Liver (tissue), 9 donors: ENCODE measurements around the gene GRAP. TPM values are rescaled to one million over a fixed set of nuclear protein-coding genes. Genes with fewer than 3 reads are reported as not detected.

Experiments
- DNase-seq: peaks from one replicate; pipeline ENCODE4 v3.0.0-alpha.2; 2017; ENCODE audit warnings: low spot score
- H3K27ac ChIP-seq, 2 donors: one replicate each; pipeline ENCODE4 v1.7.0; 2013; ENCODE audit warnings: inconsistent platforms in 2 of 2, low read length in 2 of 2, control low read depth in 1 of 2, low read depth in 1 of 2, mild to moderate bottlenecking in 1 of 2
- H3K27me3 ChIP-seq, 4 donors: one replicate each; pipeline versions ENCODE4 v1.6.1 to v1.7.0; 2013; ENCODE audit warnings: low read length in 3 of 4, inconsistent platforms in 1 of 4, mild to moderate bottlenecking in 1 of 4, moderate library complexity in 1 of 4; ENCODE audit not compliant: control insufficient read depth in 4 of 4, insufficient read depth in 4 of 4
- H3K36me3 ChIP-seq, 4 donors: one replicate each; pipeline versions ENCODE4 v1.6.1 to v1.7.0; 2013; ENCODE audit warnings: low read length in 3 of 4, mild to moderate bottlenecking in 3 of 4, low read depth in 1 of 4, moderate library complexity in 1 of 4; ENCODE audit not compliant: control insufficient read depth in 4 of 4, insufficient read depth in 3 of 4
- H3K4me1 ChIP-seq, 4 donors: one replicate each; pipeline versions ENCODE4 v1.6.1 to v1.7.0; 2013; ENCODE audit warnings: low read length in 3 of 4, mild to moderate bottlenecking in 3 of 4, moderate library complexity in 1 of 4; ENCODE audit not compliant: control insufficient read depth in 4 of 4, insufficient read depth in 4 of 4
- H3K4me3 ChIP-seq, 3 donors: one replicate each; pipeline versions ENCODE4 v1.6.1 to v1.7.0; 2013; ENCODE audit warnings: low read length in 3 of 3, control low read depth in 1 of 3, low read depth in 1 of 3, mild to moderate bottlenecking in 1 of 3
- H3K9ac ChIP-seq, 2 donors: one replicate each; pipeline ENCODE4 v1.7.0; 2013; ENCODE audit warnings: low read length in 2 of 2, mild to moderate bottlenecking in 2 of 2, moderate library complexity in 2 of 2, control low read depth in 1 of 2, low read depth in 1 of 2
- H3K9me3 ChIP-seq, 4 donors: one replicate each; pipeline versions ENCODE4 v1.6.1 to v1.7.0; 2013; ENCODE audit warnings: low read length in 3 of 4; ENCODE audit not compliant: control insufficient read depth in 4 of 4
- ATF3 ChIP-seq: IDR thresholded peaks from 2 replicates; pipeline ENCODE4 v1.6.1; 2016; ENCODE audit warnings: antibody characterized with exemption
- EGR1 ChIP-seq, 2 donors: IDR thresholded peaks; 2 replicates each; pipeline ENCODE4 v1.6.1; 2016 to 2018; ENCODE audit warnings: antibody characterized with exemption in 2 of 2, low read depth in 2 of 2
- FOXA1 ChIP-seq: IDR thresholded peaks from 2 replicates; pipeline ENCODE4 v1.6.1; 2016; ENCODE audit warnings: antibody characterized with exemption
- FOXA2 ChIP-seq: IDR thresholded peaks from 2 replicates; pipeline ENCODE4 v1.6.1; 2016; ENCODE audit warnings: antibody characterized with exemption
- GABPA ChIP-seq, 2 donors: IDR thresholded peaks in 1 of 2; conservative IDR thresholded peaks in 1 of 2; 2 replicates each; pipeline ENCODE4 v1.6.1; 2016; ENCODE audit warnings: antibody characterized with exemption in 2 of 2, mild to moderate bottlenecking in 1 of 2, moderate library complexity in 1 of 2
- HNF4A ChIP-seq, 2 donors: conservative IDR thresholded peaks; 2 replicates each; pipeline ENCODE4 v1.6.1; 2016; ENCODE audit warnings: antibody characterized with exemption in 2 of 2, mild to moderate bottlenecking in 2 of 2
- HNF4G ChIP-seq: IDR thresholded peaks from 2 replicates; pipeline ENCODE4 v1.6.1; 2016; ENCODE audit warnings: antibody characterized with exemption
- JUND ChIP-seq, 2 donors: IDR thresholded peaks; 2 replicates each; pipeline ENCODE4 v1.6.1; 2016; ENCODE audit warnings: antibody characterized with exemption in 2 of 2
- NR2F2 ChIP-seq: IDR thresholded peaks from 2 replicates; pipeline ENCODE4 v1.6.1; 2016; ENCODE audit warnings: antibody characterized with exemption
- RAD21 ChIP-seq, 2 donors: IDR thresholded peaks; 2 replicates each; pipeline ENCODE4 v1.6.1; 2016; ENCODE audit warnings: antibody characterized with exemption in 2 of 2, mild to moderate bottlenecking in 2 of 2
- REST ChIP-seq: IDR thresholded peaks from 2 replicates; pipeline ENCODE4 v1.6.1; 2016; ENCODE audit warnings: antibody characterized with exemption, mild to moderate bottlenecking
- RXRA ChIP-seq, 2 donors: IDR thresholded peaks; 2 replicates each; pipeline ENCODE4 v1.6.1; 2017 to 2018; ENCODE audit warnings: antibody characterized with exemption in 2 of 2, mild to moderate bottlenecking in 1 of 2
- SP1 ChIP-seq: IDR thresholded peaks from 2 replicates; pipeline ENCODE4 v1.6.1; 2018; ENCODE audit warnings: antibody characterized with exemption, mild to moderate bottlenecking
- TAF1 ChIP-seq: conservative IDR thresholded peaks from 2 replicates; pipeline ENCODE4 v1.6.1; 2016; ENCODE audit warnings: antibody characterized with exemption, mild to moderate bottlenecking
- YY1 ChIP-seq: IDR thresholded peaks from 2 replicates; pipeline ENCODE4 v1.6.1; 2016; ENCODE audit warnings: antibody characterized with exemption, mild to moderate bottlenecking
- WGBS: extraction: QIAGEN DNeasy Blood & Tissue Kit; methylation state at CpG from one replicate; pipeline ENCODE4 v1.1.7; 2013; 5-methylcytosine and 5-hydroxymethylcytosine counted together
- polyA plus RNA-seq, 2 donors: library from polyadenylated mRNA; stranded (reverse) in 1 of 2; unstranded in 1 of 2; fragments of 200-250 nt in 1 of 2; fragments of >200 nt in 1 of 2; fragmentation: Nextera tagmentation in 1 of 2; extraction: Ambion mirVana in 1 of 2; gene quantifications; one replicate each; pipeline versions ENCODE4 v1.2.1 to v1.2.3, GENCODE V29; 2013 to 2015
- total RNA-seq, 2 donors: library from RNA; depleted of rRNA; stranded (reverse); fragments of >200 nt; gene quantifications; one replicate each; pipeline ENCODE4 v1.2.3, GENCODE V29; 2014
- TF ChIP-seq, protein P1 (sequence below): IDR thresholded peaks from 2 replicates; pipeline ENCODE4 v1.6.1; 2016; ENCODE audit warnings: antibody characterized with exemption
- TF ChIP-seq, protein P2 (sequence below): IDR thresholded peaks from 2 replicates; pipeline ENCODE4 v1.6.1; 2016; ENCODE audit warnings: antibody characterized with exemption
- TF ChIP-seq, protein P3 (sequence below): fragments of 150-350 bp; IDR thresholded peaks from 2 replicates; pipeline ENCODE4 v1.5.1; 2017; ENCODE audit warnings: improper control_type of control experiment, low read depth, low read length; ENCODE audit not compliant: missing input control
- donor health status: healthy.
- donor health status: healthy.
- donor health status: healthy.
- donor health status: healthy.
- donor health status: healthy.

GRAP gene
- total and polyA plus RNA-seq, 4 donors: 1.2 to 6.5 (median 5.2) TPM

GRCh38 chr17:18994631-18995030, 52.1 kb downstream of the GRAP start:
- no peak overlapping the region for H3K9ac ChIP-seq
- H3K27ac ChIP-seq: no peak overlapping the region
- no peak for TF ChIP-seq FOXA2
- TF ChIP-seq HNF4G: no peak
- no peak for TF ChIP-seq NR2F2
- TF ChIP-seq, protein P1, sequence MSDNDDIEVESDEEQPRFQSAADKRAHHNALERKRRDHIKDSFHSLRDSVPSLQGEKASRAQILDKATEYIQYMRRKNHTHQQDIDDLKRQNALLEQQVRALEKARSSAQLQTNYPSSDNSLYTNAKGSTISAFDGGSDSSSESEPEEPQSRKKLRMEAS: no peak
- TF ChIP-seq SP1: no peak
- TF ChIP-seq, protein P2, sequence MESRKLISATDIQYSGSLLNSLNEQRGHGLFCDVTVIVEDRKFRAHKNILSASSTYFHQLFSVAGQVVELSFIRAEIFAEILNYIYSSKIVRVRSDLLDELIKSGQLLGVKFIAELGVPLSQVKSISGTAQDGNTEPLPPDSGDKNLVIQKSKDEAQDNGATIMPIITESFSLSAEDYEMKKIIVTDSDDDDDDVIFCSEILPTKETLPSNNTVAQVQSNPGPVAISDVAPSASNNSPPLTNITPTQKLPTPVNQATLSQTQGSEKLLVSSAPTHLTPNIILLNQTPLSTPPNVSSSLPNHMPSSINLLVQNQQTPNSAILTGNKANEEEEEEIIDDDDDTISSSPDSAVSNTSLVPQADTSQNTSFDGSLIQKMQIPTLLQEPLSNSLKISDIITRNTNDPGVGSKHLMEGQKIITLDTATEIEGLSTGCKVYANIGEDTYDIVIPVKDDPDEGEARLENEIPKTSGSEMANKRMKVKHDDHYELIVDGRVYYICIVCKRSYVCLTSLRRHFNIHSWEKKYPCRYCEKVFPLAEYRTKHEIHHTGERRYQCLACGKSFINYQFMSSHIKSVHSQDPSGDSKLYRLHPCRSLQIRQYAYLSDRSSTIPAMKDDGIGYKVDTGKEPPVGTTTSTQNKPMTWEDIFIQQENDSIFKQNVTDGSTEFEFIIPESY: no peak
- TF ChIP-seq, protein P3, sequence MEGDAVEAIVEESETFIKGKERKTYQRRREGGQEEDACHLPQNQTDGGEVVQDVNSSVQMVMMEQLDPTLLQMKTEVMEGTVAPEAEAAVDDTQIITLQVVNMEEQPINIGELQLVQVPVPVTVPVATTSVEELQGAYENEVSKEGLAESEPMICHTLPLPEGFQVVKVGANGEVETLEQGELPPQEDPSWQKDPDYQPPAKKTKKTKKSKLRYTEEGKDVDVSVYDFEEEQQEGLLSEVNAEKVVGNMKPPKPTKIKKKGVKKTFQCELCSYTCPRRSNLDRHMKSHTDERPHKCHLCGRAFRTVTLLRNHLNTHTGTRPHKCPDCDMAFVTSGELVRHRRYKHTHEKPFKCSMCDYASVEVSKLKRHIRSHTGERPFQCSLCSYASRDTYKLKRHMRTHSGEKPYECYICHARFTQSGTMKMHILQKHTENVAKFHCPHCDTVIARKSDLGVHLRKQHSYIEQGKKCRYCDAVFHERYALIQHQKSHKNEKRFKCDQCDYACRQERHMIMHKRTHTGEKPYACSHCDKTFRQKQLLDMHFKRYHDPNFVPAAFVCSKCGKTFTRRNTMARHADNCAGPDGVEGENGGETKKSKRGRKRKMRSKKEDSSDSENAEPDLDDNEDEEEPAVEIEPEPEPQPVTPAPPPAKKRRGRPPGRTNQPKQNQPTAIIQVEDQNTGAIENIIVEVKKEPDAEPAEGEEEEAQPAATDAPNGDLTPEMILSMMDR: no peak
- 43% methylated on average over 1 of the region's 1 CpG for WGBS
- H3K9me3 ChIP-seq: no peaks in the 10 kb centered on the region
- peaks cover 4 to 56% (median 36%) of the 10 kb centered on the region in 4 donors for H3K4me1 ChIP-seq
- peaks cover 0 to 1% (median 0%) of the 10 kb centered on the region in 4 donors for H3K36me3 ChIP-seq
- no peak for DNase-seq
- H3K27me3 ChIP-seq: no peaks in the 10 kb centered on the region
- no peak overlapping the region for H3K4me3 ChIP-seq

GRCh38 chr17:18993905-18994526, 52.7 kb downstream of the GRAP start:
- TF ChIP-seq RAD21 (IDR thresholded peaks at IDR 0.05): no peak
- TF ChIP-seq, protein P1: no peak
- no peak for TF ChIP-seq ATF3
- no peak for TF ChIP-seq EGR1 (IDR thresholded peaks at IDR 0.05; ENCODE audit: low read depth in 2 of 2)
- TF ChIP-seq SP1: no peak
- no peak for TF ChIP-seq HNF4A (conservative IDR thresholded peaks at IDR 0.05)
- TF ChIP-seq, protein P2: no peak
- no peak for TF ChIP-seq JUND (IDR thresholded peaks at IDR 0.05)
- no peak for TF ChIP-seq TAF1
- no peak for TF ChIP-seq GABPA (IDR thresholded peaks at IDR 0.05 in 1 of 2, conservative IDR thresholded peaks at IDR 0.05 in 1 of 2)
- TF ChIP-seq REST: no peak
- TF ChIP-seq RXRA (IDR thresholded peaks at IDR 0.05): no peak
- no peak for TF ChIP-seq FOXA1
- TF ChIP-seq HNF4G: no peak
- no peak for TF ChIP-seq YY1
- no peak for TF ChIP-seq NR2F2
- TF ChIP-seq, protein P3: no peak
- no peak for TF ChIP-seq FOXA2
- no peak overlapping the region for H3K27ac ChIP-seq
- H3K9ac ChIP-seq: no peak overlapping the region
- H3K4me3 ChIP-seq: no peak overlapping the region
- peaks cover 8 to 62% (median 42%) of the 10 kb centered on the region in 4 donors for H3K4me1 ChIP-seq
- DNase-seq: no peak
- no peaks in the 10 kb centered on the region for H3K9me3 ChIP-seq
- no peaks in the 10 kb centered on the region for H3K36me3 ChIP-seq
- 85% methylated on average over 16 of the region's 16 CpGs for WGBS
- H3K27me3 ChIP-seq: no peaks in the 10 kb centered on the region
